ENCODE measurements around the gene SIRT7. TPM values are rescaled to one million over a fixed set of nuclear protein-coding genes. Genes with fewer than 3 reads are reported as not detected.

Gene SIRT7
- total RNA-seq, 1 donor from 2014 or later: 22.6 TPM

DNA sequence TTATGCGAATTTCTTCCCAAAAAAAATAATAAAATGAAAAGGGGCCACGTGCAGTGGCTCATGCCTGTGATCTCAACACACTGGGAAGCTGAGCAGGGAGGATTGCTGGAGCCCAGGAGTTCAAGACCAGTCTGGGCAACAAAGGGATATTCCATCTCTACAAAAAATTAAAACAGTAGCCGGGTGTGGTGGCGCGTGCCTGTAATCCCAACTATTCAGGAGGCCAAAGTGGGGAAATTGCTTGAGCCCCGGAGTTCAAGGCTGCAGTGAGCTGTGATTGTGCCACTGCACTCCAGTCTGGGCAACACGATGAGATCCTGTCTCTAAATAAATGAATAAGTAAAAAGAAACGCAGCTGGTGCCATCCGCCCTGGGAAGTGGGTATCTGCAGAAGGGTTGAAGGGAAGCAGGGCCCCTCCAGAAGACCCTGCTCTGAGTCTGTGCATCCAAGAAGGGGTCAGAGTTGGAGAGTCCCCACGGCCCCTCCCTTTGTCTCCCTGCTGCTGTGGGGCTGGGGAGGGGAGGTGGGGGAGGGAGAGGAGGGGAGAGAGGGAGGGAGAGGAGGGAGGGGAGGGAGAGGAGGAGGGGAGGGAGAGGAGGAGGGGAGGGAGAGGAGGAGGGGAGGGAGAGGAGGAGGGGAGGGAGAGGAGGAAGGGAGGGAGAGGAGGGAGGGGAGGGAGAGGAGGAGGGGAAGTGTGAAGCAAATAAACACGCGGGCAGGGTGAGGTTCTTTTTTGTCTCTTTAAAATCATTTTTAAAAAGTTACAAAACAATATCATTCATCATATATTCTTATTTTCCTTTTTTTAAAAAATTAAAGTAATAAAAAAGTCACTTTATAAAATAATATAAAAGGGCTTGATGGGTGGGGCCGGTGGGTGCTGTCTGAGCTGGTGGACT lies 34.1 kb upstream of the SIRT7 start:
- no peaks in the 10 kb centered on the region for H3K36me3 Mint-ChIP-seq
- no peak for DNase-seq (ENCODE audit: low spot score in 2 of 2, unreplicated experiment in 2 of 2)
- no peaks in the 10 kb centered on the region for H3K9me3 Mint-ChIP-seq
- TF ChIP-seq, protein P1, sequence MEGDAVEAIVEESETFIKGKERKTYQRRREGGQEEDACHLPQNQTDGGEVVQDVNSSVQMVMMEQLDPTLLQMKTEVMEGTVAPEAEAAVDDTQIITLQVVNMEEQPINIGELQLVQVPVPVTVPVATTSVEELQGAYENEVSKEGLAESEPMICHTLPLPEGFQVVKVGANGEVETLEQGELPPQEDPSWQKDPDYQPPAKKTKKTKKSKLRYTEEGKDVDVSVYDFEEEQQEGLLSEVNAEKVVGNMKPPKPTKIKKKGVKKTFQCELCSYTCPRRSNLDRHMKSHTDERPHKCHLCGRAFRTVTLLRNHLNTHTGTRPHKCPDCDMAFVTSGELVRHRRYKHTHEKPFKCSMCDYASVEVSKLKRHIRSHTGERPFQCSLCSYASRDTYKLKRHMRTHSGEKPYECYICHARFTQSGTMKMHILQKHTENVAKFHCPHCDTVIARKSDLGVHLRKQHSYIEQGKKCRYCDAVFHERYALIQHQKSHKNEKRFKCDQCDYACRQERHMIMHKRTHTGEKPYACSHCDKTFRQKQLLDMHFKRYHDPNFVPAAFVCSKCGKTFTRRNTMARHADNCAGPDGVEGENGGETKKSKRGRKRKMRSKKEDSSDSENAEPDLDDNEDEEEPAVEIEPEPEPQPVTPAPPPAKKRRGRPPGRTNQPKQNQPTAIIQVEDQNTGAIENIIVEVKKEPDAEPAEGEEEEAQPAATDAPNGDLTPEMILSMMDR (IDR thresholded peaks at IDR 0.05; ENCODE audit: unreplicated experiment): no peak
- H3K27me3 Mint-ChIP-seq (ENCODE audit: low read depth): peaks cover 6% of the 10 kb centered on the region
- peaks cover 2% of the 10 kb centered on the region for H3K4me1 Mint-ChIP-seq
- no peak overlapping the region for H3K4me3 Mint-ChIP-seq
- H3K27ac Mint-ChIP-seq: no peak overlapping the region

DNA sequence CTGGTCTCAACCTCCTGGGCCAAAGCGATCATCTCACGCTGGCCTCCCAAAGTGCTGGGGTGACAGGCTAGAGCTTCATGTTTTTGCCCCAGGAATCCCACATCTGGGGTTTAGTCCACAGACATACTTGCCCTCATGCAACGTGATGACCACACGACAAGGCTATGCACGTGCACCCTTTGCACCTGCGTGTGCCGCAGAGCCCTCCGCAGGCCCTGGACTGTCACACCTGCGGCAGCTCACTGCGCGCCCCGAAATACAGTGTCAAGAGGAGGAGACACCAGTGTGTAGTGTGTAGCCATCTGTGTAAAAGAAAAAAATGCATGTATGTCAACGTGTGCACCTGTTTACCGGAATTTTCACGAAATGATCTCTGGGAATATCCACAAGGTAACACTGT lies 32.5 kb upstream of the SIRT7 start:
- no peaks in the 10 kb centered on the region for H3K4me1 Mint-ChIP-seq
- H3K36me3 Mint-ChIP-seq: no peaks in the 10 kb centered on the region
- H3K27ac Mint-ChIP-seq: no peak overlapping the region
- H3K4me3 Mint-ChIP-seq: no peak overlapping the region
- H3K27me3 Mint-ChIP-seq (ENCODE audit: low read depth): peaks cover 6% of the 10 kb centered on the region
- DNase-seq (ENCODE audit: low spot score in 2 of 2, unreplicated experiment in 2 of 2): no peak
- TF ChIP-seq, protein P1 (IDR thresholded peaks at IDR 0.05; ENCODE audit: unreplicated experiment): no peak
- no peaks in the 10 kb centered on the region for H3K9me3 Mint-ChIP-seq

DNA sequence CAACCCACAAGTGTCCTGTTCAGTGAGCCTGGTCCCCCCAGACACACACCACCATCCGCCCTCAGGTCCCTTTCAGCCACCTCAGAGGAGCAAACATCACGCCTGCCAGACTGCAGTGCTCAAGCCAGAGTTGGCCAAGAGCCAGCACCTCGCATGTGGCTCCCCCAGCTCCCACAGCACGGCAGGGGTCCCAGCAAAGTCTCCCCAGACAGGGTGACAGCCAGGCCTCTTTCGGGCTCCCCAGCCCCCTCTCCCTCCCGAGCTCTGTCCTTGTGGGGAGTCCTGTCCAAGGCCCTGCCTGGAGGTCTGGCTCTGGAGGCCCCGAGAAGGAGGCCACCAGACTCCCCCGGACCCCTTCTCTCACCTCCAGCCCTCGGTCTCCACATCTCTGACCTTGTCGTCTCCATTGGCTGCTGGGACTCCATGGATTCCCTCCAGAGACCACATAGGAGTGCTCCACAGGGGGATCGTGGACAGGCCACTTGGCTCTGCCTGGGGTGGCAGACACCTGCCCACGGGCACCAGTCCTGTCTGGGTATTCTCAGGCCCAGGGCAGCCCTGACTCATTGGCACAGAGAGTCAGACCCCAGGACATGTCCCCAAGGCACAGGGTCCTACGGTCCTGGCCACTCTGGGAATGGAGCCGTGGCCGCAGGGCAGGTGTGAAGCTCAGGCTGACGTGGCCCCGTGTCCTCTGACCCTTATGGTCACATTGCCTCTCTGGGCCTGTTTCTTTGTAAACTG lies 30.8 kb upstream of the SIRT7 start:
- TF ChIP-seq, protein P1 (IDR thresholded peaks at IDR 0.05; ENCODE audit: unreplicated experiment): no peak
- Mint-ChIP-seq H3K4me3 (no peak overlapping the region), H3K9me3 (no peaks in the 10 kb centered on the region), H3K27me3 (ENCODE audit: low read depth) (peaks cover 10% of the 10 kb centered on the region), H3K36me3 (no peaks in the 10 kb centered on the region), H3K4me1 (no peaks in the 10 kb centered on the region), H3K27ac (no peak overlapping the region)
- DNase-seq (ENCODE audit: low spot score in 2 of 2, unreplicated experiment in 2 of 2): peak in 1 of 2 experiments; percentile 38

DNA sequence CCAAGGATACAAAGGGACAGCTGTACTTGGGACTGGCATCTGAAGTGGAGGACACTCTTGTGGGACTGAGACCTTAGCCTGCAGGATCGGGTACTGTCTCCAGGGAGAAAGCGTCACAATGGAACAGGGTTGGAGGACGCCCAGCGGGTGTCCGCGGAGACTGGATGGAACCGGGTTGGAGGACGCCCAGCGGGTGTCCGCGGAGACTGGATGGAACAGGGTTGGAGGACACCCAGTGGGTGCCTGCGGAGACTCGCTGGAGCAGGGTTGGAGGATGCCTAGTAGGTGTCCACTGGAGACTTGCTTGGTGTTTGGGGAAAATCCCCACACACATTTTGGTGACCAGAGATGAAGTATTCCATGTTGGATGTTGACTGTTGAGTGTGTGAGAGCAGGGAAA lies 29.2 kb upstream of the SIRT7 start, which contains the start of gene MYADML2:
MYADML2 (minus strand) TSS at position 45 of the 400 bp plus-strand sequence. CDS start 5,492 bp downstream, outside the sequence.
- no peaks in the 10 kb centered on the region for H3K4me1 Mint-ChIP-seq
- TF ChIP-seq, protein P1 (IDR thresholded peaks at IDR 0.05; ENCODE audit: unreplicated experiment): no peak
- H3K36me3 Mint-ChIP-seq: no peaks in the 10 kb centered on the region
- H3K4me3 Mint-ChIP-seq: no peak within 1 kb of the TSS
- H3K27me3 Mint-ChIP-seq (ENCODE audit: low read depth): peaks cover 13% of the 10 kb centered on the region
- no peak for DNase-seq (ENCODE audit: low spot score in 2 of 2, unreplicated experiment in 2 of 2)
- no peaks in the 10 kb centered on the region for H3K9me3 Mint-ChIP-seq
- H3K27ac Mint-ChIP-seq: no peak within 1 kb of the TSS

DNA sequence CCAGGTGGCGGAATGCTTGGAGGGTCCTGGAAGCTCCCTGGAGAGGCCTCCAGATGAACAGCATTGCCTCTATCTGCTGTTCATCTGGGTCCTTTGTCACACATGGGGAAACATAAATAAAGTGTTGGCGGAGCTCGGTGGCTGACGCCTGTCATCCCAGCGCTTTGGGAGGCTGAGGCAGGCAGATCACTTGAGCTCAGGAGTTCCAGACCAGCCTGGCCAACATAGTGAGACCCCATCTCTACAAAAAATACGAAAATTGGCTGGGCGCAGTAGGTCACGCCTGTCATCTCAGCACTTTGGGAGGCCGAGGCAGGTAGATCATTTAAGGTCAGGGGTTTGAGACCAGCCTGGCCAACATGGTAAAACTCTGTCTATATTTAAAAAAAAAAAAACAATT lies 26.9 kb upstream of the SIRT7 start:
- TF ChIP-seq, protein P1 (IDR thresholded peaks at IDR 0.05; ENCODE audit: unreplicated experiment): no peak
- Mint-ChIP-seq H3K27me3 (ENCODE audit: low read depth) (peaks cover 20% of the 10 kb centered on the region), H3K4me3 (no peak overlapping the region), H3K36me3 (no peaks in the 10 kb centered on the region), H3K4me1 (no peaks in the 10 kb centered on the region), H3K27ac (no peak overlapping the region), H3K9me3 (no peaks in the 10 kb centered on the region)
- DNase-seq (ENCODE audit: low spot score in 2 of 2, unreplicated experiment in 2 of 2): no peak

All from mesothelial cell of epicardium (in vitro differentiated cells).